Esophagus muscularis mucosa (tissue), 4 donors: ENCODE results near the gene PPM1M. TPM values are rescaled to one million over a fixed set of nuclear protein-coding genes. Genes with fewer than 3 reads are reported as not detected.

Experiments used
- DNase-seq: peaks from one replicate; pipeline ENCODE4 v3.0.0-alpha.2; 2017; ENCODE audit errors: extremely low spot score
- H3K27ac ChIP-seq, 4 donors: fragments of 200-600 bp; sonication (generic); replicated peaks in 1 of 4; 1 replicate in 3 of 4; 2 replicates in 1 of 4; pipeline ENCODE4 v1.5.1; 2016 to 2019; ENCODE audit warnings: mild to moderate bottlenecking in 1 of 4
- H3K27me3 ChIP-seq, 4 donors: fragments of 200-600 bp; sonication (generic); one replicate each; pipeline versions ENCODE4 v1.5.1 to v1.6.0; 2016 to 2019
- H3K36me3 ChIP-seq, 4 donors: fragments of 200-600 bp; sonication (generic); one replicate each; pipeline ENCODE4 v1.5.1; 2016 to 2019
- H3K4me1 ChIP-seq, 4 donors: fragments of 200-600 bp; sonication (generic); one replicate each; pipeline ENCODE4 v1.5.1; 2016 to 2019
- H3K4me3 ChIP-seq, 4 donors: fragments of 200-600 bp; sonication (generic); 1 replicate in 2 of 4; 2 replicates in 2 of 4; pipeline ENCODE4 v1.5.1; 2016 to 2019; ENCODE audit warnings: mild to moderate bottlenecking in 4 of 4, moderate library complexity in 1 of 4
- H3K9me3 ChIP-seq, 4 donors: fragments of 200-600 bp; sonication (generic); 1 replicate in 3 of 4; 2 replicates in 1 of 4; pipeline ENCODE4 v1.5.1; 2016 to 2019
- EP300 ChIP-seq: sonication (generic); formaldehyde crosslinking; IDR thresholded peaks from one replicate; pipeline ENCODE4 v1.6.1; 2017; ENCODE audit warnings: antibody characterized with exemption
- POLR2A ChIP-seq: fragments of 450-650 bp; IDR thresholded peaks from one replicate; pipeline ENCODE4 v1.6.1; 2017; ENCODE audit warnings: antibody characterized with exemption, moderate library complexity, mild to moderate bottlenecking, low read depth
- POLR2AphosphoS5 ChIP-seq, 2 donors: sonication (generic); formaldehyde crosslinking; IDR thresholded peaks; one replicate each; pipeline ENCODE4 v1.6.1; 2017; ENCODE audit warnings: antibody characterized with exemption in 2 of 2
- WGBS: methylation state at CpG from one replicate; pipeline ENCODE4 v1.1.5; 2018; 5-methylcytosine and 5-hydroxymethylcytosine counted together
- intact Hi-C: fragments of 100-400 bp; cut with DNase I; formaldehyde crosslinking; loops from one replicate; pipeline ENCODE4 v1.15.1; 2023
- total RNA-seq, 4 donors: library from RNA; depleted of rRNA; stranded (reverse); fragments of >200 nt; gene quantifications; one replicate each; pipeline versions ENCODE4 v1.1.0 to v1.2.1, GENCODE V29; 2016
- TF ChIP-seq, protein P1 (sequence below), 3 experiments: fragments of 200-600 bp in 2 of 3; fragments of 450-650 bp in 1 of 3; sonication (generic) in 2 of 3; IDR thresholded peaks; one replicate each; pipeline ENCODE4 v1.5.1; 2017 to 2019; ENCODE audit warnings: antibody characterized with exemption in 3 of 3, mild to moderate bottlenecking in 2 of 3, moderate library complexity in 1 of 3

Gene PPM1M
- total RNA-seq, 4 donors from 2014 or later = 24.1 to 35.7 (median 32.4) TPM

- Histone ChIP-seq H3K36me3 (peaks cover 66 to 100% (median 96%) of the 10 kb centered on the region in 4 donors), H3K27me3 (no peaks in the 10 kb centered on the region), H3K9me3 (no peaks in the 10 kb centered on the region), H3K4me1 (peaks cover 0 to 52% (median 44%) of the 10 kb centered on the region in 4 donors), H3K27ac (peak overlapping the region in 1 of 4 donors; percentile 63), H3K4me3 (no peak overlapping the region)
- 84% methylated on average over 3 of the region's 3 CpGs for WGBS
- intact Hi-C loops = loop anchor here (1.0 kb wide), 1 partner anchor 14 kb away; no protein-coding TSS in a partner anchor
- no peak for DNase-seq
- TF ChIP-seq, protein P1, sequence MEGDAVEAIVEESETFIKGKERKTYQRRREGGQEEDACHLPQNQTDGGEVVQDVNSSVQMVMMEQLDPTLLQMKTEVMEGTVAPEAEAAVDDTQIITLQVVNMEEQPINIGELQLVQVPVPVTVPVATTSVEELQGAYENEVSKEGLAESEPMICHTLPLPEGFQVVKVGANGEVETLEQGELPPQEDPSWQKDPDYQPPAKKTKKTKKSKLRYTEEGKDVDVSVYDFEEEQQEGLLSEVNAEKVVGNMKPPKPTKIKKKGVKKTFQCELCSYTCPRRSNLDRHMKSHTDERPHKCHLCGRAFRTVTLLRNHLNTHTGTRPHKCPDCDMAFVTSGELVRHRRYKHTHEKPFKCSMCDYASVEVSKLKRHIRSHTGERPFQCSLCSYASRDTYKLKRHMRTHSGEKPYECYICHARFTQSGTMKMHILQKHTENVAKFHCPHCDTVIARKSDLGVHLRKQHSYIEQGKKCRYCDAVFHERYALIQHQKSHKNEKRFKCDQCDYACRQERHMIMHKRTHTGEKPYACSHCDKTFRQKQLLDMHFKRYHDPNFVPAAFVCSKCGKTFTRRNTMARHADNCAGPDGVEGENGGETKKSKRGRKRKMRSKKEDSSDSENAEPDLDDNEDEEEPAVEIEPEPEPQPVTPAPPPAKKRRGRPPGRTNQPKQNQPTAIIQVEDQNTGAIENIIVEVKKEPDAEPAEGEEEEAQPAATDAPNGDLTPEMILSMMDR (IDR thresholded peaks at IDR 0.05) = no peak
- TF ChIP-seq POLR2AphosphoS5 (IDR thresholded peaks at IDR 0.05) (no peak), POLR2A (no peak), EP300 (no peak)
These were observed 10.6 kb downstream of the PPM1M start for GRCh38 chr3:52256159-52256558.

- no peaks in the 10 kb centered on the region for H3K9me3 ChIP-seq
- peaks cover 0 to 55% (median 44%) of the 10 kb centered on the region in 4 donors for H3K4me1 ChIP-seq
- H3K4me3 ChIP-seq = no peak overlapping the region
- peaks cover 66 to 100% (median 96%) of the 10 kb centered on the region in 4 donors for H3K36me3 ChIP-seq
- peak overlapping the region in 1 of 4 donors; percentile 63 for H3K27ac ChIP-seq
- H3K27me3 ChIP-seq = no peaks in the 10 kb centered on the region
- WGBS = 86% methylated on average over 4 of the region's 4 CpGs
- DNase-seq = no peak
- TF ChIP-seq, protein P1 (IDR thresholded peaks at IDR 0.05) = no peak
- TF ChIP-seq POLR2A = no peak
- no peak for TF ChIP-seq EP300
- TF ChIP-seq POLR2AphosphoS5 (IDR thresholded peaks at IDR 0.05) = no peak
- intact Hi-C loops = loop anchor here (1.0 kb wide), 1 partner anchor 14 kb away; no protein-coding TSS in a partner anchor
These were observed 11.1 kb downstream of the PPM1M start for GRCh38 chr3:52256622-52257021.

DNA sequence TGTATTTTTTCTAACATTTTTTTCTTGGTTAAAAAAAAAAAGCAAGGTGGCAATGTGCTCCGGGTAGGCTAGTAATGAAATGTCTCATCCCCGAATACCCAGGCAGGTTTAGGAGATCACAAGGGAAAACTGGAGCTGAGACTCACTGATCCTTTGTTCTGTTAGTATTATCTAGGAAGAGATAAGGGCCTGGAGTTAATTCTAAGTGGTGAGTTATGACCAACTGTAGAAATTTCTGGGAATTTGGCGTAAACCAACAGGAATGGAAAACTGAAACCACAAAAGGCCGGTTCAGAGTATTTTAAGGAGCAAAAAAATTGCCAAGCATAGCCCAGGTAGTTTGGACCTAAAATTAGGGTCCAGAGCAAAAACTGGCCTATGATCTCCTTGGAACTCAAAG, 12.4 kb downstream of the PPM1M start:
- Histone ChIP-seq H3K27ac (peak overlapping the region in 3 of 4 donors; percentile 63 to 67 (median 65)), H3K27me3 (no peaks in the 10 kb centered on the region), H3K9me3 (no peaks in the 10 kb centered on the region), H3K4me3 (no peak overlapping the region), H3K36me3 (peaks cover 69 to 100% (median 99%) of the 10 kb centered on the region in 4 donors), H3K4me1 (peaks cover 0 to 66% (median 50%) of the 10 kb centered on the region in 4 donors)
- DNase-seq = no peak
- intact Hi-C loops = no loop called here
- WGBS = 76% methylated on average over 4 of the region's 4 CpGs
- TF ChIP-seq EP300 (no peak), POLR2AphosphoS5 (IDR thresholded peaks at IDR 0.05) (no peak), POLR2A (no peak)
- TF ChIP-seq, protein P1 (IDR thresholded peaks at IDR 0.05) = no peak

DNA sequence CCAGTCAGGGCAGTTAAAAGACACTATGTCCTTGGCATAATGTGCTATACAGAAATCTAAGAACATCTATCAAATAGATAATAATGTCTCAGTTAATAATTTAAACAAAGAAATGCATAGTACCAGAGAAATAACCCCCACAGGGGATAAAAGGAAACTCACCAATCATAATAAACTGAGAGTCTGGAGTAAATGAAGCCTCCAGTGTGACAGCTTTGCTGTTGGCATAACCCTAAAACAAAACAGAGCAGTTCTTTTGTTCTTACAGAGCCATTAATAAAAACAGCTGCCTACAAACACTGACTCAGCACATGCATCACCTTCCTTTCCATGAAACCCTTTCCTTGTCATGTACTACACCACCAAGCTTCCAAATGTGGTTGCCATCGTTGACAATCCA, 13.5 kb downstream of the PPM1M start:
- WGBS = 53% methylated on average over 1 of the region's 1 CpG
- intact Hi-C loops = no loop called here

More for the DNA sequence above, 13.5 kb downstream of the PPM1M start:
- TF ChIP-seq, protein P1 (IDR thresholded peaks at IDR 0.05) = no peak
- no peak for TF ChIP-seq POLR2A
- no peak for TF ChIP-seq POLR2AphosphoS5 (IDR thresholded peaks at IDR 0.05)
- TF ChIP-seq EP300 = no peak
- Histone ChIP-seq H3K36me3 (peaks cover 76 to 100% (median 99%) of the 10 kb centered on the region in 4 donors), H3K27me3 (no peaks in the 10 kb centered on the region), H3K9me3 (no peaks in the 10 kb centered on the region), H3K4me3 (no peak overlapping the region), H3K4me1 (peaks cover 0 to 66% (median 50%) of the 10 kb centered on the region in 4 donors), H3K27ac (peak overlapping the region in 3 of 4 donors; percentile 11 to 56 (median 45))
- DNase-seq = no peak
